Measurements from ENCODE around the gene FLAD1. TPM values are rescaled to one million over a fixed set of nuclear protein-coding genes. Genes with fewer than 3 reads are reported as not detected.
A peak's percentile ranks its signal among the peaks of the same experiment; 100 is the strongest.

FLAD1 gene
- total RNA-seq, 1 experiment from 2014 or later: 88.3 TPM

DNA sequence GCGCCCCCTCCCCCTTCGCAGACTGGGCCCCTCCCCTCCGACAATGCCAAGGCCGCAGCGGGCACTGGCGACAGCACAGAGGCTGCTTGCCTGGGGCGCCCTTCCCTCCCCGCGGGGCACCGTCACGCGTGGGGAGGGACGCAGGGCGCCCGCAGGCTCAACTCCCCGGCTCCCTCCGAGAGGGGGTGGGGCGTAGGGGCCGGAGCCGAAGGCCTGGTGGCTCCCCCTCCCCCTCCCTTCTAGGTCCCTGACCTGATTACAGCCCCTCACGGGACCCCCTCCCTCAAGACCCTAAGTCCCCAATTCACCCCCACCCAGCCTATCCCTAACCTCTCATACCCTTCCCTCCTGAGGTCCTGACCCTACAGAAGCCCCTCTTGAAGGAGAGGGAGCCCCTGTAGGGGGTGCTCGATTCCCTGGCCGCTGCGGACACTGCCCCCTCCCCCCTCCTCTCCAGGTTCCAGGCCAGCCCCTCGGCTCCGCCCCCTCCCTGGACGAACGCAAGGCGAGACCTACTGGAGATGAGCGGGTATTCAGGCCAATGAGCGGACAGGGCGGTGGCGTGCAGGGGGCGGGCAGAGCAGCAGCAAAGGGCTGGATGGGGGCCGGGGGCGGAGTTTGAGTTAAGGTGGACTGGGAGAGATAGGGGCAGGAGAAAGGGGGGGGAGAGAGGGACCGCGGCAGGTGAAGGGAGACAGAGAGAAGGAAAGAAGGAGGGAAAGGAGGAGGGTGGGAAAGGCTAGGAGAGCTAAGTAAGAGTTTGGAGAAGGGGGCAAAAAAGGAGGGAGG lies 18.7 kb downstream of the FLAD1 start (continued):
- TF ChIP-seq, protein P1, sequence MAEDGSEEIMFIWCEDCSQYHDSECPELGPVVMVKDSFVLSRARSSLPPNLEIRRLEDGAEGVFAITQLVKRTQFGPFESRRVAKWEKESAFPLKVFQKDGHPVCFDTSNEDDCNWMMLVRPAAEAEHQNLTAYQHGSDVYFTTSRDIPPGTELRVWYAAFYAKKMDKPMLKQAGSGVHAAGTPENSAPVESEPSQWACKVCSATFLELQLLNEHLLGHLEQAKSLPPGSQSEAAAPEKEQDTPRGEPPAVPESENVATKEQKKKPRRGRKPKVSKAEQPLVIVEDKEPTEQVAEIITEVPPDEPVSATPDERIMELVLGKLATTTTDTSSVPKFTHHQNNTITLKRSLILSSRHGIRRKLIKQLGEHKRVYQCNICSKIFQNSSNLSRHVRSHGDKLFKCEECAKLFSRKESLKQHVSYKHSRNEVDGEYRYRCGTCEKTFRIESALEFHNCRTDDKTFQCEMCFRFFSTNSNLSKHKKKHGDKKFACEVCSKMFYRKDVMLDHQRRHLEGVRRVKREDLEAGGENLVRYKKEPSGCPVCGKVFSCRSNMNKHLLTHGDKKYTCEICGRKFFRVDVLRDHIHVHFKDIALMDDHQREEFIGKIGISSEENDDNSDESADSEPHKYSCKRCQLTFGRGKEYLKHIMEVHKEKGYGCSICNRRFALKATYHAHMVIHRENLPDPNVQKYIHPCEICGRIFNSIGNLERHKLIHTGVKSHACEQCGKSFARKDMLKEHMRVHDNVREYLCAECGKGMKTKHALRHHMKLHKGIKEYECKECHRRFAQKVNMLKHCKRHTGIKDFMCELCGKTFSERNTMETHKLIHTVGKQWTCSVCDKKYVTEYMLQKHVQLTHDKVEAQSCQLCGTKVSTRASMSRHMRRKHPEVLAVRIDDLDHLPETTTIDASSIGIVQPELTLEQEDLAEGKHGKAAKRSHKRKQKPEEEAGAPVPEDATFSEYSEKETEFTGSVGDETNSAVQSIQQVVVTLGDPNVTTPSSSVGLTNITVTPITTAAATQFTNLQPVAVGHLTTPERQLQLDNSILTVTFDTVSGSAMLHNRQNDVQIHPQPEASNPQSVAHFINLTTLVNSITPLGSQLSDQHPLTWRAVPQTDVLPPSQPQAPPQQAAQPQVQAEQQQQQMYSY (CRISPR knock-in tag; IDR thresholded peaks at IDR 0.05): peak; percentile 64
- TF ChIP-seq, protein P2, sequence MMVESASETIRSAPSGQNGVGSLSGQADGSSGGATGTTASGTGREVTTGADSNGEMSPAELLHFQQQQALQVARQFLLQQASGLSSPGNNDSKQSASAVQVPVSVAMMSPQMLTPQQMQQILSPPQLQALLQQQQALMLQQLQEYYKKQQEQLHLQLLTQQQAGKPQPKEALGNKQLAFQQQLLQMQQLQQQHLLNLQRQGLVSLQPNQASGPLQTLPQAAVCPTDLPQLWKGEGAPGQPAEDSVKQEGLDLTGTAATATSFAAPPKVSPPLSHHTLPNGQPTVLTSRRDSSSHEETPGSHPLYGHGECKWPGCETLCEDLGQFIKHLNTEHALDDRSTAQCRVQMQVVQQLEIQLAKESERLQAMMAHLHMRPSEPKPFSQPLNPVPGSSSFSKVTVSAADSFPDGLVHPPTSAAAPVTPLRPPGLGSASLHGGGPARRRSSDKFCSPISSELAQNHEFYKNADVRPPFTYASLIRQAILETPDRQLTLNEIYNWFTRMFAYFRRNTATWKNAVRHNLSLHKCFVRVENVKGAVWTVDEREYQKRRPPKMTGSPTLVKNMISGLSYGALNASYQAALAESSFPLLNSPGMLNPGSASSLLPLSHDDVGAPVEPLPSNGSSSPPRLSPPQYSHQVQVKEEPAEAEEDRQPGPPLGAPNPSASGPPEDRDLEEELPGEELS (CRISPR knock-in tag; IDR thresholded peaks at IDR 0.05): no peak
- TF ChIP-seq NFE2L1 (CRISPR knock-in tag; IDR thresholded peaks at IDR 0.05): no peak
- TF ChIP-seq, protein P3, sequence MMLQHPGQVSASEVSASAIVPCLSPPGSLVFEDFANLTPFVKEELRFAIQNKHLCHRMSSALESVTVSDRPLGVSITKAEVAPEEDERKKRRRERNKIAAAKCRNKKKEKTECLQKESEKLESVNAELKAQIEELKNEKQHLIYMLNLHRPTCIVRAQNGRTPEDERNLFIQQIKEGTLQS (CRISPR knock-in tag; conservative IDR thresholded peaks at IDR 0.05): no peak
- no peak for TF ChIP-seq ZNF263 (CRISPR knock-in tag; IDR thresholded peaks at IDR 0.05; ENCODE audit: low read depth)
- TF ChIP-seq, protein P4, sequence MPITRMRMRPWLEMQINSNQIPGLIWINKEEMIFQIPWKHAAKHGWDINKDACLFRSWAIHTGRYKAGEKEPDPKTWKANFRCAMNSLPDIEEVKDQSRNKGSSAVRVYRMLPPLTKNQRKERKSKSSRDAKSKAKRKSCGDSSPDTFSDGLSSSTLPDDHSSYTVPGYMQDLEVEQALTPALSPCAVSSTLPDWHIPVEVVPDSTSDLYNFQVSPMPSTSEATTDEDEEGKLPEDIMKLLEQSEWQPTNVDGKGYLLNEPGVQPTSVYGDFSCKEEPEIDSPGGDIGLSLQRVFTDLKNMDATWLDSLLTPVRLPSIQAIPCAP (CRISPR knock-in tag; IDR thresholded peaks at IDR 0.05): no peak
- no peak for TF ChIP-seq ZNF232 (CRISPR knock-in tag; IDR thresholded peaks at IDR 0.05)
- TF ChIP-seq, protein P5, sequence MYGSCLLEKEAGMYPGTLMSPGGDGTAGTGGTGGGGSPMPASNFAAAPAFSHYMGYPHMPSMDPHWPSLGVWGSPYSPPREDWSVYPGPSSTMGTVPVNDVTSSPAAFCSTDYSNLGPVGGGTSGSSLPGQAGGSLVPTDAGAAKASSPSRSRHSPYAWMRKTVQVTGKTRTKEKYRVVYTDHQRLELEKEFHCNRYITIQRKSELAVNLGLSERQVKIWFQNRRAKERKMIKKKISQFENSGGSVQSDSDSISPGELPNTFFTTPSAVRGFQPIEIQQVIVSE (CRISPR knock-in tag; IDR thresholded peaks at IDR 0.05; ENCODE audit: borderline replicate concordance): no peak
- no peak for TF ChIP-seq ZNF416 (CRISPR knock-in tag; IDR thresholded peaks at IDR 0.05)
- TF ChIP-seq, protein P6, sequence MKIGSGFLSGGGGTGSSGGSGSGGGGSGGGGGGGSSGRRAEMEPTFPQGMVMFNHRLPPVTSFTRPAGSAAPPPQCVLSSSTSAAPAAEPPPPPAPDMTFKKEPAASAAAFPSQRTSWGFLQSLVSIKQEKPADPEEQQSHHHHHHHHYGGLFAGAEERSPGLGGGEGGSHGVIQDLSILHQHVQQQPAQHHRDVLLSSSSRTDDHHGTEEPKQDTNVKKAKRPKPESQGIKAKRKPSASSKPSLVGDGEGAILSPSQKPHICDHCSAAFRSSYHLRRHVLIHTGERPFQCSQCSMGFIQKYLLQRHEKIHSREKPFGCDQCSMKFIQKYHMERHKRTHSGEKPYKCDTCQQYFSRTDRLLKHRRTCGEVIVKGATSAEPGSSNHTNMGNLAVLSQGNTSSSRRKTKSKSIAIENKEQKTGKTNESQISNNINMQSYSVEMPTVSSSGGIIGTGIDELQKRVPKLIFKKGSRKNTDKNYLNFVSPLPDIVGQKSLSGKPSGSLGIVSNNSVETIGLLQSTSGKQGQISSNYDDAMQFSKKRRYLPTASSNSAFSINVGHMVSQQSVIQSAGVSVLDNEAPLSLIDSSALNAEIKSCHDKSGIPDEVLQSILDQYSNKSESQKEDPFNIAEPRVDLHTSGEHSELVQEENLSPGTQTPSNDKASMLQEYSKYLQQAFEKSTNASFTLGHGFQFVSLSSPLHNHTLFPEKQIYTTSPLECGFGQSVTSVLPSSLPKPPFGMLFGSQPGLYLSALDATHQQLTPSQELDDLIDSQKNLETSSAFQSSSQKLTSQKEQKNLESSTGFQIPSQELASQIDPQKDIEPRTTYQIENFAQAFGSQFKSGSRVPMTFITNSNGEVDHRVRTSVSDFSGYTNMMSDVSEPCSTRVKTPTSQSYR (CRISPR knock-in tag; IDR thresholded peaks at IDR 0.05): 0 out of 2 replicates have a peak, but pooled peaks have one; percentile 17
- no peak for TF ChIP-seq SOX15 (CRISPR knock-in tag; IDR thresholded peaks at IDR 0.05)
- TF ChIP-seq, protein P7, sequence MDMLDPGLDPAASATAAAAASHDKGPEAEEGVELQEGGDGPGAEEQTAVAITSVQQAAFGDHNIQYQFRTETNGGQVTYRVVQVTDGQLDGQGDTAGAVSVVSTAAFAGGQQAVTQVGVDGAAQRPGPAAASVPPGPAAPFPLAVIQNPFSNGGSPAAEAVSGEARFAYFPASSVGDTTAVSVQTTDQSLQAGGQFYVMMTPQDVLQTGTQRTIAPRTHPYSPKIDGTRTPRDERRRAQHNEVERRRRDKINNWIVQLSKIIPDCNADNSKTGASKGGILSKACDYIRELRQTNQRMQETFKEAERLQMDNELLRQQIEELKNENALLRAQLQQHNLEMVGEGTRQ (CRISPR knock-in tag; IDR thresholded peaks at IDR 0.05): no peak
- TF ChIP-seq EMX1 (CRISPR knock-in tag; IDR thresholded peaks at IDR 0.05): no peak
- no peak for TF ChIP-seq TEAD1 (CRISPR knock-in tag; IDR thresholded peaks at IDR 0.05)
- no peak for TF ChIP-seq OVOL2 (CRISPR knock-in tag; IDR thresholded peaks at IDR 0.05; ENCODE audit: borderline replicate concordance)
- TF ChIP-seq ESRRA (CRISPR knock-in tag; IDR thresholded peaks at IDR 0.05; ENCODE audit: borderline replicate concordance): no peak
- 0 out of 2 replicates have a peak, but pooled peaks have one; percentile 67 for TF ChIP-seq ZNF219 (CRISPR knock-in tag; IDR thresholded peaks at IDR 0.05; ENCODE audit: borderline replicate concordance)
- TF ChIP-seq, protein P8, sequence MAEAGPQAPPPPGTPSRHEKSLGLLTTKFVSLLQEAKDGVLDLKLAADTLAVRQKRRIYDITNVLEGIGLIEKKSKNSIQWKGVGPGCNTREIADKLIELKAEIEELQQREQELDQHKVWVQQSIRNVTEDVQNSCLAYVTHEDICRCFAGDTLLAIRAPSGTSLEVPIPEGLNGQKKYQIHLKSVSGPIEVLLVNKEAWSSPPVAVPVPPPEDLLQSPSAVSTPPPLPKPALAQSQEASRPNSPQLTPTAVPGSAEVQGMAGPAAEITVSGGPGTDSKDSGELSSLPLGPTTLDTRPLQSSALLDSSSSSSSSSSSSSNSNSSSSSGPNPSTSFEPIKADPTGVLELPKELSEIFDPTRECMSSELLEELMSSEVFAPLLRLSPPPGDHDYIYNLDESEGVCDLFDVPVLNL (CRISPR knock-in tag; IDR thresholded peaks at IDR 0.05; ENCODE audit: borderline replicate concordance, low read depth): no peak
- no peak for TF ChIP-seq TEAD4 (CRISPR knock-in tag; IDR thresholded peaks at IDR 0.05)
- no peak for TF ChIP-seq TCF7 (CRISPR knock-in tag; IDR thresholded peaks at IDR 0.05; ENCODE audit: low read depth)
- TF ChIP-seq ZNF317 (CRISPR knock-in tag; IDR thresholded peaks at IDR 0.05; ENCODE audit: borderline replicate concordance, low read depth): no peak
- TF ChIP-seq, protein P9, sequence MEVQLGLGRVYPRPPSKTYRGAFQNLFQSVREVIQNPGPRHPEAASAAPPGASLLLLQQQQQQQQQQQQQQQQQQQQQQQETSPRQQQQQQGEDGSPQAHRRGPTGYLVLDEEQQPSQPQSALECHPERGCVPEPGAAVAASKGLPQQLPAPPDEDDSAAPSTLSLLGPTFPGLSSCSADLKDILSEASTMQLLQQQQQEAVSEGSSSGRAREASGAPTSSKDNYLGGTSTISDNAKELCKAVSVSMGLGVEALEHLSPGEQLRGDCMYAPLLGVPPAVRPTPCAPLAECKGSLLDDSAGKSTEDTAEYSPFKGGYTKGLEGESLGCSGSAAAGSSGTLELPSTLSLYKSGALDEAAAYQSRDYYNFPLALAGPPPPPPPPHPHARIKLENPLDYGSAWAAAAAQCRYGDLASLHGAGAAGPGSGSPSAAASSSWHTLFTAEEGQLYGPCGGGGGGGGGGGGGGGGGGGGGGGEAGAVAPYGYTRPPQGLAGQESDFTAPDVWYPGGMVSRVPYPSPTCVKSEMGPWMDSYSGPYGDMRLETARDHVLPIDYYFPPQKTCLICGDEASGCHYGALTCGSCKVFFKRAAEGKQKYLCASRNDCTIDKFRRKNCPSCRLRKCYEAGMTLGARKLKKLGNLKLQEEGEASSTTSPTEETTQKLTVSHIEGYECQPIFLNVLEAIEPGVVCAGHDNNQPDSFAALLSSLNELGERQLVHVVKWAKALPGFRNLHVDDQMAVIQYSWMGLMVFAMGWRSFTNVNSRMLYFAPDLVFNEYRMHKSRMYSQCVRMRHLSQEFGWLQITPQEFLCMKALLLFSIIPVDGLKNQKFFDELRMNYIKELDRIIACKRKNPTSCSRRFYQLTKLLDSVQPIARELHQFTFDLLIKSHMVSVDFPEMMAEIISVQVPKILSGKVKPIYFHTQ (CRISPR knock-in tag; IDR thresholded peaks at IDR 0.05): no peak
- TF ChIP-seq FOXP1 (CRISPR knock-in tag; IDR thresholded peaks at IDR 0.05; ENCODE audit: borderline replicate concordance): no peak
